Ovary (tissue), 3 donors: ENCODE results near the gene PHF2.

ENCODE experiments used
- CTCF ChIP-seq, 3 donors: fragments of 450-650 bp in 2 of 3; fragments of 200-600 bp in 1 of 3; IDR thresholded peaks; one replicate each; pipeline versions ENCODE4 v1.5.1 to v1.8.0; 2016 to 2022; ENCODE audit warnings: antibody characterized with exemption in 3 of 3, mild to moderate bottlenecking in 1 of 3
- EP300 ChIP-seq: sonication (generic); formaldehyde crosslinking; IDR thresholded peaks from one replicate; pipeline ENCODE4 v1.6.1; 2017; ENCODE audit warnings: antibody characterized with exemption
- POLR2A ChIP-seq: fragments of 450-650 bp; IDR thresholded peaks from one replicate; pipeline ENCODE4 v1.6.1; 2017; ENCODE audit warnings: antibody characterized with exemption, mild to moderate bottlenecking, moderate library complexity
- donor health status: DM: no; HTN: no; CAD: no.

GRCh38 chr9:93557366-93558137 lies 18.8 kb upstream of the PHF2 start:
- no peak for TF ChIP-seq CTCF (IDR thresholded peaks at IDR 0.05)
- no peak for TF ChIP-seq POLR2A
- no peak for TF ChIP-seq EP300
